Activated CD8-positive, alpha-beta T cell treated with anti-CD3 and anti-CD28 coated beads for 36 hours (primary cell): ENCODE measurements around the gene DNAJB9. TPM values are rescaled to one million over a fixed set of nuclear protein-coding genes. Genes with fewer than 3 reads are reported as not detected.
"Not testable (repeated sequence)": the region's sequence is repeated elsewhere in the genome, so short reads cannot be mapped to it uniquely, and the experiment has no call there.

Source experiments
- ATAC-seq: fragments of 200-7000 bp; cut with Tn5 transposase; one replicate; pipeline ENCODE4 v1.10.0; 2021; ENCODE audit warnings: mild to moderate bottlenecking, moderate library complexity
- CTCF ChIA-PET: fragments of 350-600 bp; sonication (Branson Sonifier 250); formaldehyde crosslinking; loops from one replicate; lab custom pipeline; 2021; ENCODE audit warnings: antibody characterized with exemption; lab: Charles Lee
- POLR2A ChIA-PET: fragments of 350-600 bp; sonication (Branson Sonifier 250); formaldehyde crosslinking; loops from one replicate; lab custom pipeline; 2021; ENCODE audit warnings: antibody characterized with exemption; lab: Charles Lee
- DNase-seq: peaks from one replicate; pipeline ENCODE4 v3.0.0-alpha.2; 2020
- H3K27ac Mint-ChIP-seq: one replicate; pipeline ENCODE4 v1.8.0; 2021; ENCODE audit warnings: mild to moderate bottlenecking, mixed read lengths
- H3K27me3 Mint-ChIP-seq: one replicate; pipeline ENCODE4 v1.8.0; 2021; ENCODE audit warnings: mixed read lengths
- H3K36me3 Mint-ChIP-seq: one replicate; pipeline ENCODE4 v1.8.0; 2021; ENCODE audit warnings: low read depth, mixed read lengths
- H3K4me1 Mint-ChIP-seq: one replicate; pipeline ENCODE4 v1.8.0; 2021; ENCODE audit warnings: low read depth, mixed read lengths
- H3K4me3 Mint-ChIP-seq: one replicate; pipeline ENCODE4 v1.8.0; 2021; ENCODE audit warnings: mild to moderate bottlenecking, moderate library complexity, mixed read lengths
- H3K9me3 Mint-ChIP-seq: one replicate; pipeline ENCODE4 v1.8.0; 2021; ENCODE audit warnings: mixed read lengths
- CTCF ChIP-seq: fragments of 200-600 bp; IDR thresholded peaks from one replicate; pipeline ENCODE4 v1.8.0; 2022; ENCODE audit warnings: antibody characterized with exemption, mild to moderate bottlenecking
- intact Hi-C: fragments of 100-400 bp; cut with micrococcal nuclease; formaldehyde crosslinking; loops from one replicate; pipeline ENCODE4 v1.10.0; 2022
- total RNA-seq, 2 experiments: library from RNA; stranded (reverse); gene quantifications; one replicate each; pipeline ENCODE4 v1.2.3, GENCODE V29; 2021

The DNAJB9 gene
- total RNA-seq, 2 experiments from 2014 or later: 6.5 to 11.6 TPM

GRCh38 chr7:108535744-108536143 is 33.9 kb upstream of the DNAJB9 start:
- intact Hi-C loops: no loop called here
- H3K4me3 Mint-ChIP-seq: no peak overlapping the region
- ATAC-seq (no peak), DNase-seq (no peak)
- H3K9me3 Mint-ChIP-seq: no peaks in the 10 kb centered on the region
- H3K27ac Mint-ChIP-seq: no peak overlapping the region
- TF ChIP-seq CTCF: no peak
- no peaks in the 10 kb centered on the region for H3K4me1 Mint-ChIP-seq
- POLR2A ChIA-PET: no interaction called here
- H3K36me3 Mint-ChIP-seq: no peaks in the 10 kb centered on the region
- peaks cover 6% of the 10 kb centered on the region for H3K27me3 Mint-ChIP-seq
- CTCF ChIA-PET: no interaction called here

GRCh38 chr7:108537229-108537628 is 32.4 kb upstream of the DNAJB9 start:
- Mint-ChIP-seq H3K36me3 (no peaks in the 10 kb centered on the region), H3K9me3 (no peaks in the 10 kb centered on the region), H3K4me3 (no peak overlapping the region), H3K27ac (no peak overlapping the region), H3K4me1 (no peaks in the 10 kb centered on the region), H3K27me3 (peaks cover 4% of the 10 kb centered on the region)
- ATAC-seq: no peak
- ChIA-PET POLR2A (interaction anchor here (1.4 kb wide), 1 partner anchor 32 kb away, joined by 6 read pairs; the partner anchor contains the start of genes DNAJB9 and THAP5), CTCF (no interaction called here)
- intact Hi-C loops: no loop called here
- TF ChIP-seq CTCF: no peak
- no peak for DNase-seq

GRCh38 chr7:108538236-108538635 is 31.4 kb upstream of the DNAJB9 start:
- intact Hi-C loops, H3K4me1 Mint-ChIP-seq, CTCF ChIA-PET, ATAC-seq, POLR2A ChIA-PET, H3K9me3 Mint-ChIP-seq, H3K36me3 Mint-ChIP-seq, H3K27ac Mint-ChIP-seq, H3K4me3 Mint-ChIP-seq, DNase-seq, H3K27me3 Mint-ChIP-seq: not testable (repeated sequence)

- DNase-seq, H3K36me3 Mint-ChIP-seq, H3K9me3 Mint-ChIP-seq, H3K4me3 Mint-ChIP-seq, H3K4me1 Mint-ChIP-seq, H3K27ac Mint-ChIP-seq, ATAC-seq, POLR2A ChIA-PET, CTCF ChIA-PET, intact Hi-C loops, H3K27me3 Mint-ChIP-seq: not testable (repeated sequence)
Observed at GRCh38 chr7:108538685-108539084, 31.0 kb upstream of the DNAJB9 start.

GRCh38 chr7:108541478-108541877 is 28.2 kb upstream of the DNAJB9 start:
- no peak for TF ChIP-seq CTCF
- H3K9me3 Mint-ChIP-seq: no peaks in the 10 kb centered on the region
- DNase-seq: no peak
- intact Hi-C loops: no loop called here
- H3K4me1 Mint-ChIP-seq: no peaks in the 10 kb centered on the region
- H3K36me3 Mint-ChIP-seq: no peaks in the 10 kb centered on the region
- no peaks in the 10 kb centered on the region for H3K27me3 Mint-ChIP-seq
- ChIA-PET CTCF (interaction anchor here (1.1 kb wide), 1 partner anchor 20 kb away, joined by 3 read pairs; no protein-coding TSS in a partner anchor), POLR2A (no interaction called here)
- no peak overlapping the region for H3K27ac Mint-ChIP-seq
- no peak overlapping the region for H3K4me3 Mint-ChIP-seq
- no peak for ATAC-seq

GRCh38 chr7:108548141-108548896 is 21.4 kb upstream of the DNAJB9 start:
- H3K4me1 Mint-ChIP-seq, H3K4me3 Mint-ChIP-seq, H3K27me3 Mint-ChIP-seq, DNase-seq, H3K36me3 Mint-ChIP-seq, intact Hi-C loops, H3K27ac Mint-ChIP-seq, ATAC-seq, POLR2A ChIA-PET, H3K9me3 Mint-ChIP-seq: not testable (repeated sequence)
- CTCF ChIA-PET: interaction anchor here (1.1 kb wide), 1 partner anchor 12 kb away, joined by 4 read pairs; no protein-coding TSS in a partner anchor

GRCh38 chr7:108556665-108557064 is 13.0 kb upstream of the DNAJB9 start:
- H3K36me3 Mint-ChIP-seq: peaks cover 24% of the 10 kb centered on the region
- H3K9me3 Mint-ChIP-seq: peaks cover 20% of the 10 kb centered on the region
- H3K4me3 Mint-ChIP-seq, CTCF ChIA-PET, H3K27ac Mint-ChIP-seq, H3K4me1 Mint-ChIP-seq, DNase-seq, H3K27me3 Mint-ChIP-seq, ATAC-seq, intact Hi-C loops, POLR2A ChIA-PET: not testable (repeated sequence)
